Measurements from ENCODE around the gene RFTN2. TPM values are rescaled to one million over a fixed set of nuclear protein-coding genes. Genes with fewer than 3 reads are reported as not detected.

The RFTN2 gene
- total and polyA plus RNA-seq, 2 of the 13 experiments (the other 11 are each of a cell fraction or from before 2014, with no cell fraction given) = not detected

DNA sequence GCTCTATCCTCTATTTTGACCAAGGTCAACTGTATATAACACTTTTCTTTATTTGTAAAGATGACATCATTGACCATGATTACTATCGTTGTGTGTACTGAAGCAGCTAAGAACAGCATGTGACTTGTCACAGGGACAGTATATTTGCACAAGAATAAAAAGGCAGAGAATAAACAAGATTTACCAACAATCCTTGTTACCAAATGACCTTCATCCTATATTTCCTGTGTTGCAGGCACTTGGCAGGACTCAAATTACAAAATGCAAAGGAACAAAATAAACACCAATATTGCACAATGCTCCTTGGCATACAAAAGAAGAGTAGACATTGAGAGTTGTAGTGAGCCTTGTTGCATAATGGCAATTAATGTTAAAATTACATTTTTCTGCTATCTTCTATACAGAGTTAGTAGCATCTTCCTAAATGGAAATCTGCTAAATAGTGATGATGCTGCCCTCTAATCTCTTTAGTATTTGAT, 61.8 kb downstream of the RFTN2 start (continued):
- TF ChIP-seq ZFP36L1 (CRISPR knock-in tag; IDR thresholded peaks at IDR 0.05) (peak; percentile 98), ZNF451 (CRISPR knock-in tag; IDR thresholded peaks at IDR 0.05) (no peak), PHF20 (CRISPR knock-in tag; IDR thresholded peaks at IDR 0.05) (no peak; the same call in 1 of the 2 replicates), CCDC6 (CRISPR knock-in tag; IDR thresholded peaks at IDR 0.05) (peak; percentile 86), PRMT3 (CRISPR knock-in tag; IDR thresholded peaks at IDR 0.05; ENCODE audit: borderline replicate concordance, low read depth) (no peak), ZNF615 (CRISPR knock-in tag; IDR thresholded peaks at IDR 0.05; ENCODE audit: borderline replicate concordance) (peak; percentile 68; the same call in 1 of the 2 replicates), TARDBP (CRISPR knock-in tag; IDR thresholded peaks at IDR 0.05) (peak; percentile 98), SMARCC2 (IDR thresholded peaks at IDR 0.05) (peak; percentile 67; the same call in 1 of the 2 replicates), YEATS4 (CRISPR knock-in tag; IDR thresholded peaks at IDR 0.05; ENCODE audit: borderline replicate concordance) (peak; percentile 52; the same call in 1 of the 2 replicates), ELF3 (CRISPR knock-in tag; IDR thresholded peaks at IDR 0.05) (peak; percentile 99), NCOA2 (CRISPR knock-in tag; IDR thresholded peaks at IDR 0.05) (peak; percentile 100), NFE2L1 (CRISPR knock-in tag; IDR thresholded peaks at IDR 0.05; ENCODE audit: borderline replicate concordance) (no peak), NFATC3 (CRISPR knock-in tag; IDR thresholded peaks at IDR 0.05) (no peak)
- TF ChIP-seq, protein P1, sequence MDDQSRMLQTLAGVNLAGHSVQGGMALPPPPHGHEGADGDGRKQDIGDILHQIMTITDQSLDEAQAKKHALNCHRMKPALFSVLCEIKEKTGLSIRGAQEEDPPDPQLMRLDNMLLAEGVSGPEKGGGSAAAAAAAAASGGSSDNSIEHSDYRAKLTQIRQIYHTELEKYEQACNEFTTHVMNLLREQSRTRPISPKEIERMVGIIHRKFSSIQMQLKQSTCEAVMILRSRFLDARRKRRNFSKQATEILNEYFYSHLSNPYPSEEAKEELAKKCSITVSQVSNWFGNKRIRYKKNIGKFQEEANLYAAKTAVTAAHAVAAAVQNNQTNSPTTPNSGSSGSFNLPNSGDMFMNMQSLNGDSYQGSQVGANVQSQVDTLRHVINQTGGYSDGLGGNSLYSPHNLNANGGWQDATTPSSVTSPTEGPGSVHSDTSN (CRISPR knock-in tag; IDR thresholded peaks at IDR 0.05; ENCODE audit: borderline replicate concordance) = no peak
- TF ChIP-seq, protein P2, sequence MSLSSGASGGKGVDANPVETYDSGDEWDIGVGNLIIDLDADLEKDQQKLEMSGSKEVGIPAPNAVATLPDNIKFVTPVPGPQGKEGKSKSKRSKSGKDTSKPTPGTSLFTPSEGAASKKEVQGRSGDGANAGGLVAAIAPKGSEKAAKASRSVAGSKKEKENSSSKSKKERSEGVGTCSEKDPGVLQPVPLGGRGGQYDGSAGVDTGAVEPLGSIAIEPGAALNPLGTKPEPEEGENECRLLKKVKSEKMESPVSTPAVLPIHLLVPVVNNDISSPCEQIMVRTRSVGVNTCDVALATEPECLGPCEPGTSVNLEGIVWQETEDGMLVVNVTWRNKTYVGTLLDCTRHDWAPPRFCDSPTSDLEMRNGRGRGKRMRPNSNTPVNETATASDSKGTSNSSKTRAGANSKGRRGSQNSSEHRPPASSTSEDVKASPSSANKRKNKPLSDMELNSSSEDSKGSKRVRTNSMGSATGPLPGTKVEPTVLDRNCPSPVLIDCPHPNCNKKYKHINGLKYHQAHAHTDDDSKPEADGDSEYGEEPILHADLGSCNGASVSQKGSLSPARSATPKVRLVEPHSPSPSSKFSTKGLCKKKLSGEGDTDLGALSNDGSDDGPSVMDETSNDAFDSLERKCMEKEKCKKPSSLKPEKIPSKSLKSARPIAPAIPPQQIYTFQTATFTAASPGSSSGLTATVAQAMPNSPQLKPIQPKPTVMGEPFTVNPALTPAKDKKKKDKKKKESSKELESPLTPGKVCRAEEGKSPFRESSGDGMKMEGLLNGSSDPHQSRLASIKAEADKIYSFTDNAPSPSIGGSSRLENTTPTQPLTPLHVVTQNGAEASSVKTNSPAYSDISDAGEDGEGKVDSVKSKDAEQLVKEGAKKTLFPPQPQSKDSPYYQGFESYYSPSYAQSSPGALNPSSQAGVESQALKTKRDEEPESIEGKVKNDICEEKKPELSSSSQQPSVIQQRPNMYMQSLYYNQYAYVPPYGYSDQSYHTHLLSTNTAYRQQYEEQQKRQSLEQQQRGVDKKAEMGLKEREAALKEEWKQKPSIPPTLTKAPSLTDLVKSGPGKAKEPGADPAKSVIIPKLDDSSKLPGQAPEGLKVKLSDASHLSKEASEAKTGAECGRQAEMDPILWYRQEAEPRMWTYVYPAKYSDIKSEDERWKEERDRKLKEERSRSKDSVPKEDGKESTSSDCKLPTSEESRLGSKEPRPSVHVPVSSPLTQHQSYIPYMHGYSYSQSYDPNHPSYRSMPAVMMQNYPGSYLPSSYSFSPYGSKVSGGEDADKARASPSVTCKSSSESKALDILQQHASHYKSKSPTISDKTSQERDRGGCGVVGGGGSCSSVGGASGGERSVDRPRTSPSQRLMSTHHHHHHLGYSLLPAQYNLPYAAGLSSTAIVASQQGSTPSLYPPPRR (CRISPR knock-in tag; IDR thresholded peaks at IDR 0.05; ENCODE audit: borderline replicate concordance) = peak; percentile 100
- TF ChIP-seq, protein P3, sequence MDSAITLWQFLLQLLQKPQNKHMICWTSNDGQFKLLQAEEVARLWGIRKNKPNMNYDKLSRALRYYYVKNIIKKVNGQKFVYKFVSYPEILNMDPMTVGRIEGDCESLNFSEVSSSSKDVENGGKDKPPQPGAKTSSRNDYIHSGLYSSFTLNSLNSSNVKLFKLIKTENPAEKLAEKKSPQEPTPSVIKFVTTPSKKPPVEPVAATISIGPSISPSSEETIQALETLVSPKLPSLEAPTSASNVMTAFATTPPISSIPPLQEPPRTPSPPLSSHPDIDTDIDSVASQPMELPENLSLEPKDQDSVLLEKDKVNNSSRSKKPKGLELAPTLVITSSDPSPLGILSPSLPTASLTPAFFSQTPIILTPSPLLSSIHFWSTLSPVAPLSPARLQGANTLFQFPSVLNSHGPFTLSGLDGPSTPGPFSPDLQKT (CRISPR knock-in tag; IDR thresholded peaks at IDR 0.05; ENCODE audit: borderline replicate concordance) = no peak
- TF ChIP-seq, protein P4, sequence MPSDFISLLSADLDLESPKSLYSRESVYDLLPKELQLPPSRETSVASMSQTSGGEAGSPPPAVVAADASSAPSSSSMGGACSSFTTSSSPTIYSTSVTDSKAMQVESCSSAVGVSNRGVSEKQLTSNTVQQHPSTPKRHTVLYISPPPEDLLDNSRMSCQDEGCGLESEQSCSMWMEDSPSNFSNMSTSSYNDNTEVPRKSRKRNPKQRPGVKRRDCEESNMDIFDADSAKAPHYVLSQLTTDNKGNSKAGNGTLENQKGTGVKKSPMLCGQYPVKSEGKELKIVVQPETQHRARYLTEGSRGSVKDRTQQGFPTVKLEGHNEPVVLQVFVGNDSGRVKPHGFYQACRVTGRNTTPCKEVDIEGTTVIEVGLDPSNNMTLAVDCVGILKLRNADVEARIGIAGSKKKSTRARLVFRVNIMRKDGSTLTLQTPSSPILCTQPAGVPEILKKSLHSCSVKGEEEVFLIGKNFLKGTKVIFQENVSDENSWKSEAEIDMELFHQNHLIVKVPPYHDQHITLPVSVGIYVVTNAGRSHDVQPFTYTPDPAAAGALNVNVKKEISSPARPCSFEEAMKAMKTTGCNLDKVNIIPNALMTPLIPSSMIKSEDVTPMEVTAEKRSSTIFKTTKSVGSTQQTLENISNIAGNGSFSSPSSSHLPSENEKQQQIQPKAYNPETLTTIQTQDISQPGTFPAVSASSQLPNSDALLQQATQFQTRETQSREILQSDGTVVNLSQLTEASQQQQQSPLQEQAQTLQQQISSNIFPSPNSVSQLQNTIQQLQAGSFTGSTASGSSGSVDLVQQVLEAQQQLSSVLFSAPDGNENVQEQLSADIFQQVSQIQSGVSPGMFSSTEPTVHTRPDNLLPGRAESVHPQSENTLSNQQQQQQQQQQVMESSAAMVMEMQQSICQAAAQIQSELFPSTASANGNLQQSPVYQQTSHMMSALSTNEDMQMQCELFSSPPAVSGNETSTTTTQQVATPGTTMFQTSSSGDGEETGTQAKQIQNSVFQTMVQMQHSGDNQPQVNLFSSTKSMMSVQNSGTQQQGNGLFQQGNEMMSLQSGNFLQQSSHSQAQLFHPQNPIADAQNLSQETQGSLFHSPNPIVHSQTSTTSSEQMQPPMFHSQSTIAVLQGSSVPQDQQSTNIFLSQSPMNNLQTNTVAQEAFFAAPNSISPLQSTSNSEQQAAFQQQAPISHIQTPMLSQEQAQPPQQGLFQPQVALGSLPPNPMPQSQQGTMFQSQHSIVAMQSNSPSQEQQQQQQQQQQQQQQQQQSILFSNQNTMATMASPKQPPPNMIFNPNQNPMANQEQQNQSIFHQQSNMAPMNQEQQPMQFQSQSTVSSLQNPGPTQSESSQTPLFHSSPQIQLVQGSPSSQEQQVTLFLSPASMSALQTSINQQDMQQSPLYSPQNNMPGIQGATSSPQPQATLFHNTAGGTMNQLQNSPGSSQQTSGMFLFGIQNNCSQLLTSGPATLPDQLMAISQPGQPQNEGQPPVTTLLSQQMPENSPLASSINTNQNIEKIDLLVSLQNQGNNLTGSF (CRISPR knock-in tag; IDR thresholded peaks at IDR 0.05) = no peak

Measured in HepG2 (cell line).